Calu3 (cell line): ENCODE measurements around the gene BCL7C. TPM values are rescaled to one million over a fixed set of nuclear protein-coding genes. Genes with fewer than 3 reads are reported as not detected.
"Not testable (repeated sequence)": the region's sequence is repeated elsewhere in the genome, so short reads cannot be mapped to it uniquely, and the experiment has no call there.

Experiments
- BruUV-seq: library from RNA; stranded (reverse); fragments of 400-500 nt; replicated peaks from 2 replicates; lab custom pipeline; 2021; lab: Mats Ljungman, UMichigan
- CTCF ChIA-PET: fragments of 300-600 bp; sonication (Branson Sonifier 250); formaldehyde crosslinking; loops from one replicate; lab custom pipeline; 2022; ENCODE audit warnings: antibody characterized with exemption; lab: Charles Lee
- DNase-seq: peaks from one replicate; pipeline ENCODE4 v3.0.0; 2022
- H3K27ac Mint-ChIP-seq: one replicate; pipeline ENCODE4 v1.8.0; 2022; ENCODE audit warnings: mixed read lengths; ENCODE audit not compliant: unreplicated experiment
- H3K27me3 Mint-ChIP-seq: one replicate; pipeline ENCODE4 v1.8.0; 2022; ENCODE audit warnings: mixed read lengths; ENCODE audit not compliant: unreplicated experiment
- H3K36me3 Mint-ChIP-seq: one replicate; pipeline ENCODE4 v1.8.0; 2022; ENCODE audit warnings: mild to moderate bottlenecking, moderate library complexity, mixed read lengths; ENCODE audit not compliant: insufficient read depth, unreplicated experiment
- H3K4me1 Mint-ChIP-seq: one replicate; pipeline ENCODE4 v1.8.0; 2022; ENCODE audit warnings: mild to moderate bottlenecking, low read depth, mixed read lengths; ENCODE audit not compliant: unreplicated experiment
- H3K4me3 Mint-ChIP-seq: one replicate; pipeline ENCODE4 v1.8.0; 2022; ENCODE audit warnings: mild to moderate bottlenecking, low read depth, moderate library complexity, mixed read lengths; ENCODE audit not compliant: unreplicated experiment
- H3K9me3 Mint-ChIP-seq: one replicate; pipeline ENCODE4 v1.8.0; 2022; ENCODE audit warnings: low read depth, mixed read lengths; ENCODE audit not compliant: unreplicated experiment
- intact Hi-C: fragments of 100-400 bp; cut with micrococcal nuclease; formaldehyde crosslinking; loops from one replicate; pipeline ENCODE4 v1.10.0; 2022; ENCODE audit not compliant: unreplicated experiment
- total RNA-seq: library from RNA; stranded (reverse); gene quantifications from 2 replicates; pipeline ENCODE4 v1.2.3, GENCODE V29; 2022
- TF ChIP-seq, protein P1 (sequence below): fragments of 200-600 bp; IDR thresholded peaks from one replicate; pipeline ENCODE4 v1.8.0; 2022; ENCODE audit warnings: antibody characterized with exemption; ENCODE audit not compliant: unreplicated experiment

The BCL7C gene
- total RNA-seq, 1 experiment from 2014 or later = 26.6 TPM

DNA sequence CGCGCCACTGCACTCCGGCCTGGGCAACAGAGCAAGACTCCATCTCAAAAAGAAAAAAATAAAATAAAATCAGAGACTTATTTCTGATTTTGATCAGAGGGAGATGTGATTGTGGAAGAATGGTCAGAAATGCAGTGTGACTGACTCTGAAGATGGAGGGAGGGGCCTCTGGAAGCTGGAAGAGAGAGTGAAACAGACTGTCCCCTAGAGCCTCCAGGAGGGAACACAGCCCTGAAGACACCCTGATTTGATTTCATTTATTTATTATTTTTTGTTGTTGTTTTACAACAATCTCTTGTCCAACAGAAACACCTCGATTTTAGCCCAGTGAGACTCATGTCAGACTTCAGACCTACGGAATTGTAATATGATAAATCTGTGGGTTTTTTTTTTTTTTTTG lies 26.1 kb downstream of the BCL7C start:
- intact Hi-C loops = no loop called here
- H3K4me1 Mint-ChIP-seq = no peaks in the 10 kb centered on the region
- no peaks in the 10 kb centered on the region for H3K9me3 Mint-ChIP-seq

DNA sequence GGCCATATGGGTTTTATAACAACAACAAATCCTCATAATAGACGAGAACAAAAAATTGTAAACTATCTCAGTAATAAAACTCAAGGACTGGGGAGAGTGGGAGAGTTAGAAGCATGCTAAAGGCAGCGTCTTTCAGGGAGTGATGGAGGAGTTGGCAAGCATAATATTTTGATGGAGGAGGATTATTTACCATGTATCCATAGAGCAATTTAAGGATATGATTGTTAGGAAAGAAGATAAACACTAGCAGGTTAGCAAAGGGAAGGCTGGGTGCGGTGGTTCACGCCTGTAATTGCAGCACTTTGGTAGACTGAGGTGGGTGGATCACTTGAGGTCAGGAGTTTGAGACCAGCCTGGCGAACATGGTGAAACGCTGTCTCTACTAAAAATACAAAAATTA lies 27.8 kb downstream of the BCL7C start:
- H3K27ac Mint-ChIP-seq = no peak overlapping the region
- BruUV-seq = no TSS peak
- intact Hi-C loops = no loop called here
- no peak overlapping the region for H3K4me3 Mint-ChIP-seq
- CTCF ChIA-PET = no interaction called here
- TF ChIP-seq, protein P1, sequence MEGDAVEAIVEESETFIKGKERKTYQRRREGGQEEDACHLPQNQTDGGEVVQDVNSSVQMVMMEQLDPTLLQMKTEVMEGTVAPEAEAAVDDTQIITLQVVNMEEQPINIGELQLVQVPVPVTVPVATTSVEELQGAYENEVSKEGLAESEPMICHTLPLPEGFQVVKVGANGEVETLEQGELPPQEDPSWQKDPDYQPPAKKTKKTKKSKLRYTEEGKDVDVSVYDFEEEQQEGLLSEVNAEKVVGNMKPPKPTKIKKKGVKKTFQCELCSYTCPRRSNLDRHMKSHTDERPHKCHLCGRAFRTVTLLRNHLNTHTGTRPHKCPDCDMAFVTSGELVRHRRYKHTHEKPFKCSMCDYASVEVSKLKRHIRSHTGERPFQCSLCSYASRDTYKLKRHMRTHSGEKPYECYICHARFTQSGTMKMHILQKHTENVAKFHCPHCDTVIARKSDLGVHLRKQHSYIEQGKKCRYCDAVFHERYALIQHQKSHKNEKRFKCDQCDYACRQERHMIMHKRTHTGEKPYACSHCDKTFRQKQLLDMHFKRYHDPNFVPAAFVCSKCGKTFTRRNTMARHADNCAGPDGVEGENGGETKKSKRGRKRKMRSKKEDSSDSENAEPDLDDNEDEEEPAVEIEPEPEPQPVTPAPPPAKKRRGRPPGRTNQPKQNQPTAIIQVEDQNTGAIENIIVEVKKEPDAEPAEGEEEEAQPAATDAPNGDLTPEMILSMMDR = no peak
- no peak for DNase-seq
- no peaks in the 10 kb centered on the region for H3K4me1 Mint-ChIP-seq
- no peaks in the 10 kb centered on the region for H3K36me3 Mint-ChIP-seq
- H3K27me3 Mint-ChIP-seq = peaks cover 4% of the 10 kb centered on the region
- H3K9me3 Mint-ChIP-seq = no peaks in the 10 kb centered on the region

More for the DNA sequence above, 26.1 kb downstream of the BCL7C start:
- CTCF ChIA-PET = interaction anchor here (0.7 to 1.2 kb wide), 3 partner anchors 23 to 72 kb away, joined by 3 read pairs; no protein-coding TSS in a partner anchor
- no TSS peak for BruUV-seq
- TF ChIP-seq, protein P1 = no peak
- Mint-ChIP-seq H3K36me3 (no peaks in the 10 kb centered on the region), H3K27ac (no peak overlapping the region), H3K27me3 (no peaks in the 10 kb centered on the region), H3K4me3 (no peak overlapping the region)
- DNase-seq = no peak

DNA sequence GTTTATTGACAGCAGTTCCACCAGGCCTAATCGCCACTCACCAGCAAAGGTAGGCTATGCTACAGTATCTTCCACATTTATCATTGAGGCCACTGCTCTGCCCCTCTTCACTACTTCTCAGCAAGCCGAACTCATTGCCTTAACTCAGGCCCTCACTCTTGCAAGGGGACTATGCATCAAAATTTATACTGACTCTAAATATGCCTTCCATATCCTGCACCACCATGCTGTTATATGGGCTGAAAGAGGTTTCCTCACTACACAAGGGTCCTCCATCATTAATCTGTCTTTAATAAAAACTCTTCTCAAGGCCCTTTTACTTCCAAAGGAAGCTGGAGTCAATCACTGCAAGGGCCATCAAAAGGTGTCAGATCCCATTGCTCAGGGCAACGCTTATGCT lies 30.7 kb downstream of the BCL7C start:
- intact Hi-C loops, H3K36me3 Mint-ChIP-seq: not testable (repeated sequence)

DNA sequence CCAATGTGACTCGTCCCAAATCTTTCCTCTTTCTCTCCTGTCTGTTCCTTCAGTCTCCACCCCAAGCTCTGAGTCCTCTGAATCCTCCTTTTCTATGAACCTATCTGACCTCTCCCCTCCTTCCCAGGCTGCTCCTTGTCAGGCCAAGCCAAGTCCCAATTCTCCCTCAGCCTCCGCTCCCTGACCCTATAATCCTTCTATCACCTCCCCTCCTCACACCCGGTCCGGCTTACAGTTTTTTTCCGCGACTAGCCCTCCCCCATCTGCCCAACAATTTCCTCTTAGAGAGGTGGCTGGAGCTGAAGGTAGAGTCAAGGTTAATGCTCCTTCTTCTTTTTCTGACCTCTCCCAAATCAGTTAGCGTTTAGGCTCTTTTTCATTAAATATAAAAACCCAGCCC lies 33.1 kb downstream of the BCL7C start:
- H3K27me3 Mint-ChIP-seq = peaks cover 17% of the 10 kb centered on the region
- intact Hi-C loops, DNase-seq, H3K9me3 Mint-ChIP-seq, H3K27ac Mint-ChIP-seq, H3K4me3 Mint-ChIP-seq, H3K4me1 Mint-ChIP-seq, H3K36me3 Mint-ChIP-seq, CTCF ChIA-PET, BruUV-seq: not testable (repeated sequence)

More for the DNA sequence above, 30.7 kb downstream of the BCL7C start:
- H3K4me3 Mint-ChIP-seq, DNase-seq, H3K27ac Mint-ChIP-seq, CTCF ChIA-PET, H3K4me1 Mint-ChIP-seq, H3K9me3 Mint-ChIP-seq, BruUV-seq: not testable (repeated sequence)
- peaks cover 17% of the 10 kb centered on the region for H3K27me3 Mint-ChIP-seq

DNA sequence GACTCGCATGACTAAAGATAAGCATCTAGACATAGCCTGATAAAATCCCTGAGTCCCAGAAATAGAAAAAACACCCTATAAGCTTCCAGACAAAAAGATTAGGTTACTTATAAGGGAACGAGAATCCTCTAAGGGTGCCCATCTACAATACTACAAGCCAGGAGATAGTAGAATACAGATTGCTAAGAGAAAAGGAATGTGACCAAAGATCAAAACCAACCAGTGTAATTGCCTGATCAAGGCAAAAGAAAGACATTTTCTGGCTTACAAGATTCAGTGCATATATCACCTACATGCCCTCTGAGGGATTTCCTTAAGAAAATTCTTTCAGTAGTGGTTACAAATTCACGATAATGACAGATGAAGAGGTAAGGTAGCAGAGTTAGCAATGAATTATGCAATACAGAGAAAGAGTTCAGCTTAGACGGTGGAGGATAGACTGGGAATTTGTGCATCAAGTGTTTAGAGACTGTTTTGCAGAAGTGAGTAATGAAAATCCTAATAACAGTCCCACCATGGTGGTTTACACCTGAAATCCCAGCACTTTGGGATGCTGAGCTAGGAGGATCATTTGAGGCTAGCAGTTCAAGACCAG lies 35.0 kb downstream of the BCL7C start:
- no peak for DNase-seq
- TF ChIP-seq, protein P1 = no peak
- peaks cover 2% of the 10 kb centered on the region for H3K4me1 Mint-ChIP-seq
- intact Hi-C loops = no loop called here
- no peak overlapping the region for H3K27ac Mint-ChIP-seq
- no peaks in the 10 kb centered on the region for H3K9me3 Mint-ChIP-seq
- no peak overlapping the region for H3K4me3 Mint-ChIP-seq
- CTCF ChIA-PET = no interaction called here
- no peaks in the 10 kb centered on the region for H3K36me3 Mint-ChIP-seq
- H3K27me3 Mint-ChIP-seq = peaks cover 17% of the 10 kb centered on the region
- no TSS peak for BruUV-seq
